HepG2 (cell line): ENCODE results near the gene SLC10A2. TPM values are rescaled to one million over a fixed set of nuclear protein-coding genes. Genes with fewer than 3 reads are reported as not detected.

Experiments used
- polyA plus RNA-seq, 8 experiments: library from polyadenylated mRNA; depleted of rRNA in 3 of 8; stranded (reverse) in 7 of 8; unstranded in 1 of 8; fragments of >200 nt; fragmentation: Illumina TruSeq in 4 of 8; extraction: Trizol in 4 of 8; gene quantifications; 2 replicates each; pipeline versions ENCODE4 v1.2.1 to v1.2.3, GENCODE V29; 2011 to 2016; ENCODE audit warnings: low read depth in 4 of 8, missing spikeins in 1 of 8, mixed read lengths in 1 of 8; ENCODE audit not compliant: insufficient read depth in 1 of 8
- total RNA-seq, 5 experiments: library from RNA; depleted of rRNA; stranded (reverse); fragments of >200 nt; fragmentation: Illumina TruSeq; extraction: Trizol; gene quantifications; 2 replicates each; pipeline ENCODE4 v1.2.3, GENCODE V29; 2016; ENCODE audit warnings: low read depth in 1 of 5

SLC10A2 gene
- total and polyA plus RNA-seq, 2 of the 13 experiments (the other 11 are each of a cell fraction or from before 2014, with no cell fraction given): not detected

Other genes starting within 250 kb of the SLC10A2 start
- gene ERCC5, start 220.4 kb downstream of the SLC10A2 start, total RNA-seq (2016; rRNA removed; fragmentation: Illumina TruSeq; extraction: Trizol): 32.7 and 35.5 TPM in 2 replicates
- 12.9 and 14.5 TPM in 2 replicates for gene ERCC5, start 220.4 kb downstream of the SLC10A2 start, polyA plus RNA-seq (2011; rRNA removed)